HG02610 (cell line): ENCODE data around the gene PLEKHO1.

ENCODE experiments used
- ATAC-seq: cut with Tn5 transposase; IDR thresholded peaks from one replicate; pipeline ENCODE4 v1.9.1; 2021; ENCODE audit warnings: mild to moderate bottlenecking, moderate library complexity; ENCODE audit not compliant: unreplicated experiment

PLEKHO1 gene

DNA sequence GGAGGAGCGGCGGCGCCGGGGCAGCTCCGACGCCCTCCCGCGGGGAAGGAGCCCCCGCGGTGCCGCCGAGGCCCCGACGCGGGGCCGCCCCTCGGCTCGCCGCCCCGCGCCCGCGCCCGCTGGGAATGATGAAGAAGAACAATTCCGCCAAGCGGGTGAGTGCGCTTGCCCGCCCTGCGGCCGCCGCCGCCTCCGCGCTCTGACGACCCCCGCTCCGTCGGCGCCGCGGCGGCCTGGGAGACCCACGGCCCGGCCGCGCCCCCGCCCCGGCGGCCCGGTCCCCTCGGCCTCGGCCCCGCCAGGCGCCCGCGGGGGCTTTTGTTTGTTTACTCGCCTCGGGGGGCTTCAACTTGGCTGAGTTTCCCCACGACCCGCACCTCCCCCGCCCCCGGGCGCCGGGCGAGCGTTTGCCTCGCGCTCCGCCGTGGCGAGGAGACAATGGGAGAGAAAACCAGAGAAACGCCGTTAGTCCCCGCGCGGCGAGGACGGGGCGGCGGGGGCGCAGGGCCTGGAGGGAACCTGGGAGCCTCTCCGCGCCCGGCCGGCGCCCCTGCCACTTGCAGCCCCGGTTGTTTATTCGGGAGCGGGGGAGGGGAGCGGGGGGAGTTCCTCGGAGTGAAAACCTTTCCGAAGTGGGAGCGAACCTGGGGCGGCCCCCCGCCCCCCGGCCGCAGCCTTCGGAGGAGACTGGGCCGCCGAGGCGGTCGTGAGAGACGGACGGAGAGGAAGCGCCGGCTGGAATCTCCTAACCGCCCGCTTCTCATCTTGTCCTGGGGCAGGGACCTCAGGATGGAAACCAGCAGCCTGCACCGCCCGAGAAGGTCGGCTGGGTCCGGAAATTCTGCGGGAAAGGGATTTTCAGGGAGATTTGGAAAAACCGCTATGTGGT lies 661 bp downstream of the PLEKHO1 start:
- peak; percentile 8 for ATAC-seq

DNA sequence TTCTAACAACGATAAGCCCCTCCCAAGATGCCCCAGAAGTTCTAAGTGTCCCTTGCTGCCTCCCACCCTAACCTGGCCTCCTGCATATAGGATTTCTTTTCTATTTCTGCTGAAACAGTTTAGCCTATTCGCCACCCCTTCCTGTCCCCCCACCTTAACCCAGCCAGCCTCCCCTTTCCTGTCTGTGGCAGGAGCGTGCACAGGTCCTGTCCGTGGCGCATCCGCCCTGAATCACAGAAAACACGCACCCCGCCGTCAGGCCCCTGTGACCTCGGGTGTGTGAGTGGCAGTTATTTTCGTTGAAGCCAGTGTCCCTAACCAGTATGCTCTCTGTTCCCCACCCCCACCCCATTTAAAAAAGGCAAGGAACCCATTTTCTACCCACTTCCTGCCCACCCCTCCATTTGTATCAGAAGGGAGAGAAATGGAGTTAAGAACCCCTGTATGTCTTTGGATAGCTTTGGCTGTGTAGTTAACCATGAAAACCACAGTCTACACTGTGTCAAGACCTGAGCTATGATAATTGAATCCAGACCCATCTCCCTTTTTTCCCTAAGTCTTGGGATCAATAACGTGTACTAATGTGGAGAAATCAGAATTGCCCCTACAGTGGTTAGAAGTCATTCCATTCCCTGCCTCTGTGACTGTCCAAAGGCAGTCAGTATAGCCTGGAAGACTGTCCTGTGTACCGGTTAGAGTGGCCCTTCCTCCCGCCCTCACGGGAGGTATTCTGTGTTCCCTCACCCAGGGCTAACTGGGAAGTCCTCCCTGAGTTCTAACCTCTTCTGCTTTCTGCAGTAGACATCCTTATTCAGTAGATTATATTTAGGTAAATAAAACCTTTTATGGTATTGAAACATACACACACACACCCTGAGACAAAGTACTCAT lies 1.8 kb downstream of the PLEKHO1 start:
- no peak for ATAC-seq

DNA sequence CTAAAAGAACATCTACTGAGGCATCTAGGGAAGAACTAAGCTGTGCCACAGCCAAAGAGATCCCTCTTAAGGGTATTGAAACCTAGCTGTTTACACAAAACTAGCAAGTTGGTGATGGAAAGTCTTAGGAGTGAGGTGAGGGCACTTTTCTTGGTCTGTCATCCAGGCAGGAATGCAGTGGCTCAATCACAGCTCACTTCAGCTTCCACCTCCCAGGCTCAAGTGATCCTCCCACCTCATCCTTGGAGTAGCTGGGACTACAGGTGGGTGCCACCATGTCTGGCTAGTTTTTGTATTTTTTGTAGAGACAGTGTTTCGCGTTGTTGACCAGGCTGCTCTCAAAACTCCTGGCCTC lies 2.4 kb downstream of the PLEKHO1 start:
- ATAC-seq, result no peak

DNA sequence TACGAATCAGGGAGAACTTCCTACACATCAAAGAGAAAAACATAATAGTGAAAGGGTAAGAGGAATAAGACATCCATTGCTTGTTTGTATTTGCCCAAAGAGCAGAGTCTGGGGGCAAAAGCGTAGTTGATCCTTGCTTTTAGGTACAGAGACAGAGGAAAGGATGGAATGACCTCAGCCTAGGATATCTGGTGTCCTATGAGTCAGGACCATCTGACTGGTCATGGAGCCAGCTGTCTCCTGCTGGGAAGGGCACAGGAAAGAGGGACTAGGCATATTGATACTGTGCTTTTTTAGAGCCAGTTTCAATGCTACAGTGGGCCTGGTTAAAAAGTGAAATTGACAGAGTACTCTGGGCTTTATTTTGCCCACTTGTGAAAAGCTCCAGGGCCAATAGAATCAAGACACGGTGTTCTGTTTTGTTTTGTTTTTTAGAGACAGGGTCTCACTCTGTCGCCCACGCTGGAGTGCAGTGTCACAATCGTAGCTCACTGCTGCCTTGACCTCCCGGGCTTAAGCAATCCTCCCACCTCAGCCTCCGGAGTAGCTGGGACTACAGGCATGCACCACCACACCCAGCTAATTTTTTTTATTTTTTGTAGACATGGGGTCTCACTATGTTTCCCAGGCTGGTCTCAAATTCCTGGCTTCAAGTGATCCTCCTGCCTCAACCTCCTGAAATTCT lies 3.2 kb downstream of the PLEKHO1 start:
- no peak for ATAC-seq

DNA sequence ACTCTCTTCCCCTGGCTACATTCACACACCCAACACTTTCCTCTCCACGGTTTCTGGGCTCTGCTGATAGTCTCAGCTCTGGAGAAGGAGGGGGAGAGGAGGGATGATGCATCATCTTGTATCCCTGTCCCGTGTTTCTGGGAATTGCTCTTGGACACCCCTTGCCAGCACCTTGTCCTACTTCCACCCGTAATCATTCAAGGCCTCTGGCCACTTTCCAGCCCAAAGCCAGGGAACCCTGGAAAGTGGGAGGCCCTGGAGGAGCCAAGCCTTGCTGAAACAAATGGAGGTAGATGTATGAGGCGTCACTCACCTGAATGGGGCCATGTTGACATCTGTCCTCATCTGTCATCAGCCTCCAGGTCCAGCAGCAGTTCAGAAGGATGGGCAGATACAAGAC lies 4.4 kb downstream of the PLEKHO1 start:
- ATAC-seq, result no peak

DNA sequence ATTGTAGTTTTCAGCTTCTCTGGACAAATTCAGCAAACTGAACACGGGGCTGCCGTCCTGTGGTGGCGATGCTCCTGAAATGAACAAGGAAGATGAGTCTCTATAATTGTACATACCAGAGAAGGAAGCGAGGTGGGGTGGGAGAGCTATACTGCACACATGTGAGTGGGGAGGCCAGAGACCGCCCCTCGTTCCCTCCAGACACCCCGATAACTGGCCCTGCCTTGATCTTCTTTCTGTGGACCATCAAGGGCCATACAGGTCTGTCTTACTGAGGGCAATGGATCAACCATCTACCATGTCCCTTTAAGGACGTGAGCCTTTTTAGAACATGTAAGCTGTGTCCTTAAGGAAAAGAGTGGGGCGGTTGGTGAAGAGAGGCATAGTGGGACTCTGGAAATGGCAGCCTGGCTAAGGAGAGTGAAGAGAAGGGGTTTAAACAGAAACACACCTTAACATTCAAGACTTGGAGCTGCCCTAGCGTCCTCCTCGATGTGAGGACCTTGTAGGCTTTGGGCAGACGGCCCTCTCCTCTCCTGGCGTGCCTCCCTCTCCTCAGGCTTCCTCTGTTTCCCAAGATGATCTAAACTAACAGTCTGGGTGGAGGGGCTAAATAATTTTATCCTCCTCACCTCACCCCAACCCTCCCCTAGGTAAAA lies 5.8 kb downstream of the PLEKHO1 start:
- no peak for ATAC-seq

DNA sequence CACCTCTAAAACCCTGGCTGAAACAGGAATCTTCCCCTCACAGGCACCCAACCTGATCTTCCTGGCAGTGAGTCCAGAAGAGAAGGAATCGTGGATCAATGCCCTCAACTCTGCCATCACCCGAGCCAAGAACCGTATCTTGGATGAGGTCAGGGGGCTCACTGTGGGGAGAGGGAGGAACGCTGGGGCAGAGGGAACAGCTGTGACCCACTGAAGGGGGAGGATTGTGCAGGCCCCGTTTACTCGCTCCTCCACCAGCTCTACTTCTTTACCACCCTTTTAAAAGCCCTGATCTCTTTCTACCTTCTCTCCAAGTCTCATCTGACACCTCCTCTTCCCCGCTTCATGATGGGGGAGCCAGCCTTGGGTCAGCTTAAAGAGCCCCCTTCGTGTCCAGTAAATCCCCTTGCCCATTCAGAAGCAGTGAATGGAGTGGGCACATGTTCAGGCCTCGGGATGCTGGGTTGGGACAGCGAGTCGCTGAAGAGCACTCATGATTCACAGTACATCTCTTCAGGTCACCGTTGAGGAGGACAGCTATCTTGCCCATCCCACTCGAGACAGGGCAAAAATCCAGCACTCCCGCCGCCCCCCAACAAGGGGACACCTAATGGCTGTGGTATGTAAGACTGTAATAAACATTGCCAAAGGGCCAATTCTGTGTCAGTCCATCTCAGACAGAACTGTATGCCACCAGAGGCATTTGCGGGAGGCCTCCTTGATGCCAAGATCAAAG lies 7.3 kb downstream of the PLEKHO1 start:
- ATAC-seq, result no peak

DNA sequence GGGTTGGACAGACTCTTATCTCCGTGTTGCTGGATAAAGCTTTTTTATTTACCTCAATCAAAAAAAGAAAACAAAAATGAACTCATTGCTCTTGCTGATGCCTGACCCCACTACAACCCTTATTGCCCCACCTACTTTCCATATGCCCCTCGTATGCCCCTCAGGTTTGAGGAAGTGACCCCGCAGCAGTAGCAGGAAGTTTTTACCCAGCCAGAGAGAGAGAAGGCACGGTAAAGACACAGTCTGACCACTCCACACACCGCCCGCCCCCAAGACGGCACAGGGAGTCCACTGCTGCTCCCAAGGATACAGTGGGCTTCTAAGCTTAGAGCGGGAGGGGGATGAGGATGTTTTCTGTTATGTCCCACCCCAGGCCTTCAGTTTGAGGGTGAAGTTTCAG lies 9.8 kb downstream of the PLEKHO1 start:
- ATAC-seq, result no peak

DNA sequence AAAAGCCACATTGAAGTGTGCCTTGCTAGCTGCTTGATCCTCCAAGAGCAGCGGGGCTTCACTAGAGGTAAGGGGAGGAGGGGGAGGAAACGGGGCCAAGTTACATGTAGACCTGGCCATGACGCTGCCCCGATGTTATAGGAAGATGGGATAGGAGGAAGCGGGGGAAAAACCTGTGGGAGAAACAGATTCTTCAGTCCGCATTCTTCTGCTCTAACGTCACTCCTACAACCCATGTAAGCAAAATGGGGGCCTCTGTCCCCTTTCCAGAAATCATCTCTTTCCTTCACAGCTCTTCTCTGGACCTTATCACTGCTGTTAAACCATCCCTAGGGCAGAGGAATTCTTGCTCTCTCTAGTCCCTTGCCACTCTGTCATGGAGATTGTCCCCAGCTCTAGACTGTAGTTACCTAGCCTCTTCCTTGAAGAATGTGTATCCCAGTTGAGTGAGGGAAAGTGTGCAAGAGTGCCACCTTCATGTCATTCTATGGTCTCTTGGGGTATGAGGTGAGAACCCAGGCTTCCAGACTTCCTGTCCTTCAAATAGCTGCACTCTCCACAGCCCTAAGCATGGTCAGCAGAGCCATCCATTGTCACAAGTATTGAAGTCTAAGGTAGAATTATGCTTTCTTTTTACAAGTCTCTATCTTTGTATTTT lies 11.4 kb downstream of the PLEKHO1 start:
- ATAC-seq, result no peak

DNA sequence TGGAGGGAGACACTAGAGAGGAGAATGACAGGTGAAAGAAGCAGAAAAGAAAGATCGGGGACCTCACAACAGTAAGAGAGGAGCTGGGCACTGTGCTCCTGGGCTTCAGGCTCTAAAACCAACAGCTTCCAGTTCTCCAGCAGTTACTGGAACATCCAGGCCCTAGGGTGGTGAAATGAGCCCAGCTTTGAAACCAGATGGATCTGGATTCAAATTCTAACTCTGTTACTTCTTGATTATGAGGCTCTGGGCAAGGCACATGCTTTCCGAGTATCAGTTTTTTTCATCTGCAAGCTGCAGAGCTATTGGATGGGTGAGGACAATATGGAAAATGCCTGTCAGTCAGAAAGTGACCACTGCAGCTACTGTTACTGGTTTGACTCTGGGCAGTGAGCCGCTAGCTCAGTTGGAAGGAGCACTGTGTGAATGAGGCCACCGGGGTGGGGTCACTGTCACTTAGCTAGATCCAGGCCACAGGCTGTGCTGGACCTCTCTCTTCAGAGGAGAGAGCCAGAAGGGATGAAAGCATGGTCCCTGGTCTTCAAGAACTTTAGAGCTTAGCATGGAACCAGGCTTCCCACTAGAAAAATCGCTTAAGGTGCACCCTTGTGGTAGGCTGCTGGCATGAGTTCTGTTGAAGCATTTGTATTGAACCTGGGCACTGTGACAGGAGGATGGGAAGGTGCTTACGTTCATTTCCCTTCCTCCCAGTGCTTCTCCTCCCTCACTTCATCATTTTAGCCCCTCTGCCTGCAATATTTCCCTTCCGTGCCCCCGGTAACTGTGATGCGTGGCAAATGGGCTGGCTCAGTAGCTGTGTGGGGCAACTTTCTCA lies 12.2 kb downstream of the PLEKHO1 start:
- ATAC-seq, result no peak

DNA sequence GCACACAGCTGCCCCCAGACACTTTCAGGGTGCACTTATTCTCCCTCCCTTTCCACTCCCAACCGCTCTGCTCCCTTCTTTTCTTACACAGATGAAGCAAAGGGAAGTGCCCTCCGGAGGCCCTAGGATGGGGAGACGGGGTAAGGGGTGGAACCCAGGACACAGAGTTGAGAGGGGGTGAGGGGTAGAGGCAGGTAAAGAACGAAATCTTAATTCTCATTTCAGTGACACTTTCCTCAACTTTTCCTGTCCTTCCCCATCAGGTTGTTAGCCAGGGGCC lies 12.8 kb downstream of the PLEKHO1 start:
- no peak for ATAC-seq

DNA sequence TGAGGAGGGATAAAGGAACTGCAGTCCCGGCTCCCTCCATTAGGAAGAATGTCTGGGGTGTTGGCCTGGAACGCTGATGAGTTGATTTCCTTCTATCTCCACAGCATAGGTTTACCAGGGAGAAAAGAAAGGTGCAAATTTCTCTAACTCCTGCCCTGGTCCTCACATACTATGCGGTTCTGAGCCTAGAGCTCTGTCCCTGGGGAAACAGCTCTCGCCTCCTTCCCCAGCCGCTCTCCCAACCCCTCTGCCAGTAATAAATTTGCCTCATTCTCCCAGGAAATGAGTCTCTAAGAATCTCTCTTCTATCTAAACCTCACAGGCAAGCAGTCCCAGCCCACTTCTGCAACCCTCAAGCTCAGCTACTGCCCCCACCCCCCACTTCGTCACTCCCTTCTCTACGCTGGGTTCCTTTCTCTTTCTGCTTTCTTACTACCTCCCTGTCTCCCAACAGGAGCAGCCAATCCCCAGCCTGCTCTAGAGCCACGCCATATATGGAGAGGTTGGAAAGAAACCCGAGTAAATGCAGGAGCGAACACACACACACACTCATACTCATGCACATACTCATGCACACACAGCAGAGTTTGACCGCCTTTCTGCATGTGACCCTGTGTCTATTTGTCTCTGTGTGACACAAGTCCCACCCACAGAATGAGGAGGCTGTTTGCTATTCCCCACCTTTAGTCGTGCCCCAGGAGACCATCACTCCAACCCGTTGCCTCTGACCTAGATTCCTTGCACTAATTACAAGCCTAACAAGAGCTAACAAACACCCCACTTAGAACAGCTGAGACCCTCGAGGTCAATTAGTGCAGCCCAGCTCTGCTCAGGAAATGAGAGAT lies 13.4 kb downstream of the PLEKHO1 start:
- ATAC-seq, result peak; percentile 56

DNA sequence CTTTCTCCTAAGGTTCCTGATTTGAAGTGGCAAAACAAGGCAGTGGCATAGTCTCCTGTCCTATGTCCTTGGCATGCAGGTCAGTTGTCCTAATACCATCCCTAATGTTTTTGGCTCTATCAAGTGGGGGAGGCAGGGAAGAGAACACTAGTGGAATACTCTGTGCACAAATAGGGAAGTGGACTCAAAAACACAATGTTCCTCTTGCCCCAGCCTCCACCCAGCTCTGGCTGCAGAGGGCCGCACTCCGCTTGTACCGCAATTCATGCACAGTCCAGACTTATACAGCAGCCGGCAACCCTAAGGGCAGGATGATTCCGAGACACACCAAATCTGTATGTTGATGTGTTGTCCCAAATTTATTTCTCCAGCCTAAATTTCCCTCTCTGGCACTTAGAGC lies 14.5 kb downstream of the PLEKHO1 start:
- no peak for ATAC-seq

DNA sequence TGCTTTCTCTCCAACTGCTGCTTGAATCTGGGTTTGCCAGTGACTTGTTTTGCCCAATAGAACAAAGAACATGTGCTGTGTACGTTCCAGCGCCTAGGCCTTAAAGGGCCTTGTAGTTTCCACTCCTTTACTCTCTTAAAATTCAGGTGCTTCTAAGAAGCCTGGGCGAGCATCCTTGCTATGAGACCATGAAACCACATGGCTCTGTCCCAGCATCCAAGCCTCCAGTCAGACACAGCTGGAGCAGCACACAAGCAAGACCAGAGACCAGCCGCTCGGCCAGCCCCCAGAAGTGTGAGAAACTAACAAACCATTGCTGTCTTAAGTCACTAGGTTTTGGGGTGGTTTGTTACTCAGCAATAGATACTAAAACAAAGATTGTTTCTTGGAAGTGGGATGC lies 15.1 kb downstream of the PLEKHO1 start:
- ATAC-seq, result no peak

DNA sequence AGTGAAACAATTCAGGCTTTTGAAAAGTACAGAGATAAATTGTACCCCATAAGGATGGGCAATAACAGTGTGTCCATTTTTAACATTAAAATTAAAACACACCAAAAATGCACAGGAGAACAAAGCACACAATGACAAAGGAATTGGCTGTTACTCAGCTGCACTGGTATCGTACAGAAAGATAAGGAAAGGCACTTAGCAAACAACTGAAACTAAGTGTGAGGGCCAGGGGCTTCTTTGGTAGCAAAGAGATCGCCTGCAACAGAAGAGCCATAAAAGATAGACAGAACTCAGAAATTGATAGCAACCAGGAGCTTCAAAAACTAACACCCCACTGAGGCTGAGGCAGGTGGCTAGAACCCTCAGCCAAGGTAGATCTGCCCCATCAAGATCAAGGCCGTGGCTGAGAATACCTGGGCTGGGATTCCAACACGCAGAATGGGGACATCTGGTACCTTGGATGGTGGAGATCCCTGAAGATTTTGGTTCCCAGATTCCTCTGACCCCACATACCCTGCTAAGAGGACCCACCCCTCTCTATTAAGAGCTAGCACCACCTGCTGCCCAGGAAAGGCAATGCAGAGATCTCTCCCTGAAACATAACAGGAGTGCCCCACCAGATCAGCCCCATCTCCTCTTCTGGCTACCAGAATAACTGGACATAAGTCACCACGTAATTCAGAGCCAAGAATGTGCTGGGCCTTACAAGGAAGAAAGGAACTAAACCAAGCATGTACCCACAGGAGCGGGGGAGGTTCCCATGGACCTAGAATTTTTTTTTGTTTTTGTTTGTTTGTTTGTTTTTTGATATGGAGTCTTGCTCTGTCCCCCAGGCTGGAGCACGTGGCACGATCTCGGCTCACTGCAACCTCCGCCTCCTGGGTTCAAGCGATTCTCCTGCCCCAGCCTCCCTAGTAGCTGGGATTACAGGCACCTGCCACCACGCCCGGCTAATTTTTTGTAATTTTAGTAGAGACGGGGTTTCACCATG lies 16.2 kb downstream of the PLEKHO1 start:
- ATAC-seq, result no peak

DNA sequence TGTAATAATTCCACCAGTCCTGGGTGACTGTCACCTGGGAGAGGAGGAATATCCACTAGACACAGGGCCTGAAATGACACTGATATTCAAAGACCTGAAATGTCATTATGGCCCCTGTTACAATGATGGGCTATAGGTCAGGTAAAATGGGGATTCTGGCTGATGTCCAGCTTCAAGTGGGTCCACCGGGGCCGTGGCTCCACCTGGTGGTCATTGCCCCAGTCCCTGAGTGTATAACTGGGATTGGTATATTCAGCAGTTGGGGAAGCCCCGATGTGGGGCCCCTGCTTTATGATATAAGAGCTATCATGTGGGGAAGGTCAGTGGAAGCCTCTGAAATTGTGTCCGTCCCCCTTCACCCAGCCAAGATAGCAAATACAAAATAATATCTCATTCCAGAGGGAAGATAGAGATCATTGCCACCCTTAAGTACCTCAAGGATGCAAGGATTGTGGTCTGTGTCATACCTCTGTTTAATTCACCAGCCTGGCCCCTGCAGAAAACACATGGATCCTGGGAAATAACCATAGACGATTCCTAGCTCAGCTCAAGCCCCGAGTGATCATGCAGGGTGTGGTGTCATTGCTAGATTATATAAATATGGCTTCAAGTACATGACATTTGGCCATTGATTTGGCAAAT lies 19.4 kb downstream of the PLEKHO1 start:
- ATAC-seq, result no peak

DNA sequence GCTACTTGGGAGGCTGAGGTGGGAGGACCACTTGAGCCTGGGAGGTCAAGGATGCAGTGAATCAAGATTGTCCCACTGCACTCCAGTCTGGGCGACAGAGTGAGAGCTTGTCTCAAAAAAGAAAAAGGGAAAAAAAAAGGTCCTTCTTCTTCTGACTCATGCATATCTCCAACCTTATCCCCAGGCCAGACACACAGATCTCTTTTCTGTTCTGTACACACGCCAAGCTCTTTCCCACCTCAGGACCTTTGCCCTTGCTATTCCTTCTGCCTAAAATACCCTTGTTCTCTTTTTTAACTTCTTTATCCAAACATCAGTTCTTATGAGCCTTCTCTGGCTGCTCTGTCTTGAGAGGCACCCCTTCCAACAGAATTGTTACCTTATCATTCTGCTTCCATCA lies 22.1 kb downstream of the PLEKHO1 start:
- no peak for ATAC-seq
